ENCODE results near the gene RAP1GAP.

DNA sequence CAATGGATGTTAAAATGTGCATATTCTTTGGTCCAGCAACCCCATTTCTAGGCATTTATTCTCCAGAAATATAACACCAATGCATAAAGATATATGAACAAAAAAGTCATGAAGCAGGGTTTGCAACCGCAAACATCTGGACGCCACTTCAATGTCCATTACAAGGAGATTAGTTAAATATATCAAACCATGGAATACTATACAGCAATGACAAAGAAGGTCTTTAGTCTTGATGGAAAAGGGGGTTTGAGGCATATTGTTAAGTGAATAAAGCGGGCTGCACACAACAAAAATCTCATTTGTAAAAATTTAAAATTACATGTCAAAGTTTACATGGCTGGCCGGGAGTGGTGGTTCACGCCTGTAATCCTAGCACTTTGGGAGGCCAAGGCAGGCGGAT, 31.6 kb downstream of the RAP1GAP start:
- TF ChIP-seq, protein P1, sequence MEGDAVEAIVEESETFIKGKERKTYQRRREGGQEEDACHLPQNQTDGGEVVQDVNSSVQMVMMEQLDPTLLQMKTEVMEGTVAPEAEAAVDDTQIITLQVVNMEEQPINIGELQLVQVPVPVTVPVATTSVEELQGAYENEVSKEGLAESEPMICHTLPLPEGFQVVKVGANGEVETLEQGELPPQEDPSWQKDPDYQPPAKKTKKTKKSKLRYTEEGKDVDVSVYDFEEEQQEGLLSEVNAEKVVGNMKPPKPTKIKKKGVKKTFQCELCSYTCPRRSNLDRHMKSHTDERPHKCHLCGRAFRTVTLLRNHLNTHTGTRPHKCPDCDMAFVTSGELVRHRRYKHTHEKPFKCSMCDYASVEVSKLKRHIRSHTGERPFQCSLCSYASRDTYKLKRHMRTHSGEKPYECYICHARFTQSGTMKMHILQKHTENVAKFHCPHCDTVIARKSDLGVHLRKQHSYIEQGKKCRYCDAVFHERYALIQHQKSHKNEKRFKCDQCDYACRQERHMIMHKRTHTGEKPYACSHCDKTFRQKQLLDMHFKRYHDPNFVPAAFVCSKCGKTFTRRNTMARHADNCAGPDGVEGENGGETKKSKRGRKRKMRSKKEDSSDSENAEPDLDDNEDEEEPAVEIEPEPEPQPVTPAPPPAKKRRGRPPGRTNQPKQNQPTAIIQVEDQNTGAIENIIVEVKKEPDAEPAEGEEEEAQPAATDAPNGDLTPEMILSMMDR (conservative IDR thresholded peaks at IDR 0.05; ENCODE audit: low read length): no peak
- no peak for TF ChIP-seq EZH2phosphoT487 (IDR thresholded peaks at IDR 0.05; ENCODE audit: borderline replicate concordance)

Measured in Loucy (cell line).